HTR-8/SVneo (cell line): ENCODE data around the gene SHISAL1.

Source experiments
- DNase-seq: peaks from one replicate; pipeline ENCODE4 v3.0.0; 2011; ENCODE audit warnings: low spot score, mixed read lengths; ENCODE audit not compliant: insufficient read length
- FAIRE-seq: peaks from 2 replicates; lab custom pipeline; 2011; peaks lifted over from hg19 to GRCh38; lab: Jason Lieb, UNC

SHISAL1 gene

DNA sequence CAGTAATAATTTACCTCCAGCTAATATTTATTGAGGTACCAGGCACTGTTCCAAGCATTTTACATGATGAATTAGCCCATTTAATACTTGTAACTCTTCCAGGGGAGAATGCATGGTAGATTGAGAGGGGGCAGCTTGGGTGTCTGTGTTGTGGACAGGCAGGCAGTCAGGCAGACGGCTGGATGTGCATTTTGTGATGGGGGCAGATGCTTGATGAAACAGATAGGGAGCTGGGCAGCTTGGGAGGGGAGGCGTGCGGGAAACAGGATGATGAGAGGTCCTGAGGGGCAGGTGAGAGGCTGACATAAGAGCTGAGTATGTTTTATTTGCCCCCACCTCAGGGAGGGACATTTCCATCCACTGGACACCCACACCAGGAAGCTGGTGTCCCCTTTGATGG is 33.1 kb upstream of the SHISAL1 start:
- FAIRE-seq (no peak), DNase-seq (no peak)

DNA sequence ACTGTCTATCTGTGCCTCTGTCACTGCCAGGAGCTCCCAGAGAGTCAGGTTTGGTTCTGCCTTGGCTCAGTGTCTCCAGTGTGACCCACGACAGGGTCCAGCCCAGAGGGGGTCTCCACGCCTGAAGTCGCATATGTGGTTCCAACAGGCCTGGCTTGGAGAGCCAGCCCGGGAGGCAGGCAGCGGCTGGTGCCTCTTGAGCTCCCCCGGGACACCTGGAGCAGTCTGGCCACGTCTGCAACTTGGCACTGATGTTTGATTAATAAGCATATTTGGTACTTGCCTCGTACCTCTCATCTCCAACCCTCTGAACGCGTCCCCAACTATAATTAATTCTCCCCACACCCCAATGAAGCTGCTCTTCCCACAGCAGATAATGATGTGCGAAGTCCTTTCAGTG is 31.7 kb upstream of the SHISAL1 start:
- DNase-seq, result no peak
- FAIRE-seq, result no peak

DNA sequence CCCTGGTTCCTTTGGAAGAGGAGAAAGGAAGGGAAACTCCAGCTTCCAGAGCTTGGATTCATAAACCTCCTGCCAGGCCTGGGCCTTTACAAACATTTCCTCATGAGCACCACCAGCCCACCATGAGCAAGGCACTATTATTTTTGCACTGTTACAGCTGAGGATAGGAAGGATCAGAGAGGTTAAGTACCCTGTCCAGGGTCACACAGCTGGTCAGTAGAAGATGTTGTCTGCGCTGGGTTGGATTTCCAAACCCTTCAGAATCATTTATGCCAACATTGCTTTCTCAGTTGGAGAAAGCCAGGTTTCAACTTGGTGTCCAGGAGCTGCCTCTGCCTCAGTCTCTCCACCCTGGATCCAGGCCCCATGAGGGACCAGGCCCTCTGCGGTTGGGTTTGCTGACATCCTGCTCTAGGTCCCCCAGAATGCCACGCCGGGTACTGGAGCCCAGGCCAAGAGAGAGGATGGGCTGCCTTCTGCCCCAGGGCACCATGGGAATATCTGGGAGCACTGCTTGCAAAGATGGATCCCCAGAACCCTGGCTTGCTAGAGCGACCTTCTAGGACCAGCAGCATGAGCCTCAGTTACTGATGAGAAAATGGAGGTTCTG is 29.7 kb upstream of the SHISAL1 start:
- no peak for FAIRE-seq
- no peak for DNase-seq

DNA sequence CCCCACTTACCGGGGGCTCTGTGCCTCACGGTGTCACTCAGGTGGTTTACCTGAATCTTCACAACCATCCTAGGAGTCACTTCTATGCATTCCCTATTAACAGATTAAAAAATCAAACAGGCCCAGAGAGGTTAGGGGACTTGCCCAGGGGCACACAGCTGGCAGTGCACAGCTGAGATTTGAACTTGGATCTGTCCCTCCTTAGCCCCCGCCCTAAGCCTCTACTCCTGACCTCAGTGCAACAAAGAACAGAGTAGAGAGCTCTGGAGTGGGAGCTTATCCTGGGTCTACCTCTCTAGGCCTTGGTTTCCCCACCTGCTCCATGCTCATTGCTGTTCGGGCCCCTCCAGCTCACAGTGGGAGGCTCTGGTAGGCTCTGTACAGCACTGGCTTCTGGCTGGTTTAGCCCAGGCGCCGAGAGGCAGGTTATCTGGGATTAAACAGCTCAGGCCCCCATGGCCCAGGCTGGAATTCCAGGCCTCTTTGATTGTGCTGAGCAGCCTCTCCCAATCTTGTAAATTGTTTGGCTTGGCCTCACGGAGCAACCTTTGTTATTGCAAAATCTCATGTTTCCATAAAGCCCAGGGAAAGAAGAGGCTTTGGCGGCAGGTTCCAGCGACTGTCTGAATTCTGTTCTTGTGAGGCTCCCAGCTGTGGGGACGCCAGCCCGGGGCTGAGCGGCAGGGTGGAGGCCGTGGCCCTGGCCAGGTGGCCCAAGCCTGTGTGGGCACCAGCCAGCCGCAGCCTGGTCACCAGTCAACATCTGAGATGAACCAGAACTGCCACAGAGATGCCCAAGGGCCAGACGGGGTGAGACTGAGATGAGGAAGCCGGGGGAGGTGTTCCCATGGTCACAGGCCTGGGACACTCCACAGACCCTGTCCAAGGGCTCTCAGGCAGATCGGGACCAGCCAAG is 28.9 kb upstream of the SHISAL1 start:
- DNase-seq (no peak), FAIRE-seq (no peak)

DNA sequence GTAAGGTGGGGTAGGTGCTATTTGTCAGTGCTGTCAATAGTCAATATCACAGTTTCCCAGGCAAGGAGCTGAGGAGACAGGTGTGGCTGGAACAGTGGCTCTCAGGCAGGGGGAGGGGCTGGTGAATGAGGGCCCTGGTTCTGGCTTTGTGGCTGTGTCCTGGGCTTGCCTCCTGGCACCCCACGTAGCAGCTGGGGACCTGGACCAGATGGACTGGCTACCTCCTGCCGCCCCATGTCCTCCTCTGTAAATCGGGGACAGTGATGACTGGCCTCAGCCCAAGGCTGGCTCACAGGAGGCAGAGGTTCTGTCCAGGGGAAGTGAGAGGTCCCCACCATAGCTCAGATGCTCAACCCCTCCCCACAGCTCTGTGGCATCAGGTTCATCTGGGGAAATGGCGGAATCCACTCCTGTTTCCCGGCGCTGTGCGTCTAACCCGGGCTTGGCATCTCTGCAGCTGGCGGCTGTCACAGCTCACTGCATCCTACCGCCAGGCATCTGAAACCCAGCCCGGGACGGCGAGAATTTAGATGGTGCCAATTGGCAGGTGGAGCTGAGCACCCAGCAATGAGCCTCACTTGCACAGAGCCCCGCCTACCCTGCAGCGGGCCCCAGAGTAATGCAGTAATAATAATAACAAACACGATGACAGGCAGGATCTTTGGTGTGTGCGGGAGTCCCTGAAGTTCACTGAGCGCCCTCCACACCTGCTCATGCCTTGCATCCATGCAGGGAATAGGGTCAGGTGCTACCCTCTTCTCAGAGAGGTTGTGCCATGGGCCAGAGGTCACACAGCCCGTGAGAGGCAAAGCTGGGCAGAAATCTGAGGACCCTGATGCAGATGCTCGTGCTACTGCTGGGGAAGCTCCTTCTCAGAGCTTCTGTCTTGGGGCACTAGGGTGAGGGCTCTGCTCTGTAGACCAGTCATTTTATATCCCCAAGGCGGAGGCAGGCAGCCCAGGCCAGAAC is 27.8 kb upstream of the SHISAL1 start:
- DNase-seq, result no peak

DNA sequence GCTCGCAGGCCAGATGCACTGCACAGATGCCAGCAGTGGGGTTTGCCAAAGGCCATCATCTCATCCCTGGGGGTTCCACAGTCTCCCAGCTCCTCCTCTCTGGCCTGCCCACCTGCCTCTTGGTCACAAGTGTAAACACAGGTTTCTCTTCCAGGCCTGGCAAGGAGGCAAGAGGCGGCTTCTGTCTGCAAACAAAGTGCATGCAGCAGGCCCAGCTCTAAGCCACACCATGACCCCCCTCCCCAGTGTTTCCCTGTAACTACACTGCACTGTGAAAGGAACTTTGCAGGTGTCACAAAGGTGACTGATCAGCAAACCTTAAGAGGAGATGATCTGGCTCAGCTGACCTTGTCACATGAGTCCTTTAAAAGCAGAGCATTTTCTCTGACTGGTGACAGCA is 26.2 kb upstream of the SHISAL1 start:
- DNase-seq (no peak), FAIRE-seq (no peak)

More for the DNA sequence above, 27.8 kb upstream of the SHISAL1 start:
- FAIRE-seq, result no peak

DNA sequence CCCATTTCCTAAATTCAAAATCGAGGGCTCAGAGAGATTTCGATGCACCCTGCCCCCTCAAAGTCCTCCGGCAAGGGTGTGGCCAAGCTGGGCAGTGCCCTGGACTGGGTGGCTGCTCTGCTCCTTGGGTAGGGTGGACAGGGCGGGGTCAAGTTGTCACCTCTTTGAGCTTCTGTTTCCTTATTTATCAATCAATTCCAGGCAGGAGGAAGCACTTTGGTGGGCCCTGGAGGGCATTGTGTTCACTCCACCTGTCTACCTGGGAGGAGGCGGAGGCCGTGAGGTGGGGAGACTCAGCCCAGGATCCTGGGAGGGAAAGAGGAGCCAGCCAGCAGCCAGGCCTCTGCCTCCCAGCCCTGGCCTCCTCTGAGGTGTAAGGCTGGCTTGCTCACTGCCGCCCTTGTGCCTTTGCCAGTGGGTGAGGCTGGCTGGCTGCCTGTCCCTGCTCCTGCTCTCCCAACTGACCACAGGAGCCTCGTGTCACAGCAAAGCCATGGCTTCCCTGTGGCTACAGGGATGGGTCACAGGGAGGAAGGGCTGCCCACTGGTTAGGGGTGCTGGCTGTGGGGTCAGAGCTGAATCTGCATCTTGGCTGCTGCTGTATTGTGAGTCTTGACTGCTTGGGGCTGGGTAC is 25.5 kb upstream of the SHISAL1 start:
- DNase-seq, result no peak
- FAIRE-seq, result no peak

DNA sequence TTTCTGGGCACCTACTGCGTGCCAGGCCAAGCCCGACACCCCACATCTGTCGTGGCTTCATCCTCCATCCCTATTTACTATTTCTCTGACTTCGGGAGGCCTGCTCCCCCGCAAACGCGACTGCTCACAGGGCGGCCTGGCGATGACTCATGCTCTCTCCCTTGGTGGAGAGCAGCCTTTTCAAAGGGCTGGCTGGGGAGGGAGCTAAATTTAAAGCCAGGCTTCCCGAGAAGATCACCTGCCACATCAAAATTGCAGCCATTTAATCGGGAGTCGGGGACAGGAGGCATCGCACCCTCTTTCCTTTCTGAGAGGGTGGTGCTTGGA is 24.9 kb upstream of the SHISAL1 start:
- FAIRE-seq (peak; percentile 23), DNase-seq (peak; percentile 72)

DNA sequence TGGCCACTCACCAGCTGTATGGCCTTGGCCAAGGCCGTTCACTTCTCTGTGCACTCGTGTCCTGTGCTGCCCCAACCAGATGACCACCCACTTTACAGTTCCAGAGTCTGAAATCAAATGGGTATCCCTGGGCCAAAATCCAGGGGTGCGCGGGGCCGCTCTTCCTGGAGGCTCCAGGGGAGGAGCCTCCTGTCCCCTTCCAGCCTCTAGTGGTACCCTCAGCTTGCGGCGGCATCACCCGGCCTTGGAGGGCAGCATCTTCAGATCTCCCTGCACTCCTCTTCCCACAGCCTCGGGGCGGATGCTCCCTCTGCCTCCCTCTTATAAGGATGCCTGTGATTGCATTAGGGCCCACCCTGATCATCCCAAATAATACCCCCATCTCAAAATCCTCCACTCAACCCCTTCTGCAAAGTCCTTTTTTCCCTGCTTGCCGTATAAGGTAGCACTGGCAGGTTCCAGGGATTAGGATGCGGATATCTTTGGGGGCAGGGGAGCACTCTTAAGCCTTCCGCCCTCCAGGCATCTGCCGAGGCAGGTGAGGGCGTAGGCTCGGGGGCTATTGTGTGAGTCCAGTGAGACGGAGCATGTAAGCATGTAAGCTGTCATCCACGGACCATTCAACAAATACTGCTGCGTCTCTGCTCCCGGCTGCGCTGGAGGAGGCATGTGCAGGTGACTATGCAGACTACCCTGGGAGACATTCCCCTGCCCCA is 24.4 kb upstream of the SHISAL1 start:
- no peak for DNase-seq

DNA sequence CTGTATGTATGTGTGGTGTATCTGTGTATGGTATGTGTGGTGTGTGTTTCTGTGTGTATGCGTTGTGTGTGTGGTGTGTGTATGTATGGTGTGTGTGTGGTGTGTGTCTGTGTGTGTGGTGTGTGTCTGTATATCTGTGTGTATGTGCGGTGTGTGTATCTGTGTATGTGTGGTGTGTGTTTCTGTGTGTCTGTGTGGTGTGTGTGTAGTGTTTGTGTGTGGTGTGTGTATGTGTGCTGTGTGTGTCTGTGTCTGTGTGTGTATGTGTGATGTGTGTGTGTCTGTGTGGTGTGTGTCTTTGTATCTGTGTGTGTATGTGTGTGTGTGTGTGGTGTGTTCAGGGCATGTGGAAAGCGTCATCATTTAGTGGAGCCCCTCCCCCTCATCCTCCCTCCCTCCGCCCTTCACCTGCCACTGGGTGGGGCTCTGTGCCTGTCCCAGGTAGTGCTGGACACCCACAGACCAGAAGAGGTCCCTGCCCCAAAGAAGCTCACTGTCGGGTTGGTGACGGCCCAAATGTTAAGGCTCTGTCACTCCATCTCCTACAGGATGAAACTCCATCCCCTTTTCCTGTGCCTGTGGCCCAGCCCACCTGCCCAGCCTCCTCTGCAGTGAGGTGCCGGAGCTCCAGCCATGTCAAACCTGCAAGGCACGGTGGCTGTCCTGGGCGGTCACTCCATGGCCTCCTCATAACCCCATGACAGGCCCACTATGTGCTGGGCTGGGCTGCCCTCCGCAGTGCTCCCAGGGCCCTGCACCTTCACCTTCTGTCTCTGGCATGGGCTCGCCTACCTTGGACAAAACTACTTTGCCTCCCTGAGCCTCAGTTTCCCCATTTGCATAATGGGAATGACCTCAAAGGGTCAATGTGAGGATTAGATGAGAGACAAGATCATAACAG is 23.4 kb upstream of the SHISAL1 start:
- DNase-seq, result no peak
- FAIRE-seq, result peak; percentile 98

More for the DNA sequence above, 24.4 kb upstream of the SHISAL1 start:
- FAIRE-seq, result no peak

DNA sequence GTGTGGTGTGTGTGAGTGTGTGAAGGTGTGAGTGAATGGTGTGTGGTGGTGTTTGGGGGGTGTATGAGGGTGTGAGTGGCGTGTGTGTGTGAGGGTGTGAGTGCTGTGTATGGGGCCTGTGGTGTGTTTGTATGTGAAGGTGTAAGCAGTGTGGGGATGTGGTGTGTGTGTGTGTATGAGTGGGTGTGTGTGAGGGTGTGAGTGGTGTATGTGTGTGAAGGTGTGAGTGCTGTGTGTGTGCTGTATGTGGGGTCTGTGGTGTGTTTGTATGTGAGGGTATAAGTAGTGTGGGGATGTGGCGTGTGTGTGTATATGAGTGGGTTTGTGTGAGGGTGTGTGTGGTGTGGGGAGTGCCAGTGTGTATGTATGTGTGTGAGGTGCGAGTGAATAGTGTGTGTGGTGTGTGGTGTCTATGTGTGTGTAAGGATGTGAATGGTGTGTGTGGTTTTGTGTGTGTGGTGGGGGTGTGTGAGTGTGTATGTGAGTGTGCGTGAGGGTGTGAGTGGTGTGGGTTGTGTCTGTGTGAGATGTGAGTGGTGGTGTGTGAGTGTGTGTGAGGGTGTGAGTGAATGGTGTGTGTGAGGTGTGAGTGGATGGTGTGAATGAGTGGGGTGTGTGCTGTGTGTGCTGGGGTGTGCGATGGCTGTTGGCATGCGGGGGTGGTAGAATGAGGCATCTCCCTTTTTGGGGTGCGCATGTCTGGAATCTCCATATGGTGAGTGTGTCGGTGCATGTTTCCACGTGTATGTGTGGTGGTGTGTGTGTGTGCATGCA is 22.5 kb upstream of the SHISAL1 start:
- DNase-seq (no peak), FAIRE-seq (no peak)

DNA sequence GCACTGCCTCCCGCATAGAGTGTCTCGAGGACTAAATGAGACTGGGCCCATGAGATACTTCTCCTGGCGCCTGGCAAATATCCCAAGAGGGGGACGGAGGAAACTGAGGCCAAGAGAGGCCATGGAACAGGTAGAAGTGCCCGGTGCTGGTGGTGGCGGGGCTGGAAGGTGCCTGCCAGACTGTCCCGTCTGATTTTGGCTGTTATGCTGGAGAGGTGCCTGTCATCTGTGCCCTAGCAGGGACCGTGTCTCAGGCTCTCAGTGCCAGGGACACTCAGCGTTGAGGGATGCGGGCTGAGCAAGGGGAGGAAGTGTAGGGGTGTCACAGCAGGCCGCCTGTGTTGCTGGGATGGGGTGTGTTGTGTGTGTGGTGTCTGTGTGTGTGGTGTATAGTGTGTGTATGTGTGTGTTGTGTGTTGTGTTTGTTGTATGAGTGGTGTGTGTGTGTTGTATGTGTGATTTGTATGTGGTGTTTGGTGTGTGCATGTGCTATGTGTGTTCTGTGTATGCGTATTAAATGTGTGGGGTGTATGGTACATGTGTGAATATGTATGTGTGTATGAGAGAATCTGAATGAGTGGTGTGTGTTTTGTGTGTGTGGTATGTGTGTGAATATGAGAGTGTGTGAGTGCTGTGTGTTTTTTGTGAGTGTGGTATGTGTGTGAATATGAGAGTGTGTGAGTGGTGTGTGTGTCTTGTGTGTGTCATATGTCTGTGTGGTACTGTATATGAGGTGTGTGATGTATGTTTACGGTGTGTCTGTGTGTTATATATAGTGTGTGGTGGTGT is 21.3 kb upstream of the SHISAL1 start:
- no peak for DNase-seq
- no peak for FAIRE-seq

DNA sequence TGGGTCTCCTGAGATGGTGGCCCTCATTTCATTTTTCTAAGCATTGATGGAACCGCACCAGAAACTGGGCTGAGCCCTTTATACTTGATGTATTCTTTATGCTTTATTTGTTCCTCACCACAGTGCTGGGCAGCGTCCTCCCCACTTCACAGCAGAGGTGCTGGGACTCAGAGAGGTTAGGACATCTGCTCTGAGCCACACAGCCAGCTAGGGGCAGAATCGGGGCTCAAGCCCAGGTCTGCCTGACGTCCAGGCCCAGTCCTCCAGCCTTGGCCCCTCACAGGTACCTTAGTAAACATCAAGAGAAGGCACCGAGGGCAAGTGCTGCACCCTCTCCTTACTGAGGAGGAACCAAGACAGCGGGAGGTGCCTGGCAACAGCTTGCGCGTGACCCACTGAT is 20.2 kb upstream of the SHISAL1 start:
- no peak for FAIRE-seq

DNA sequence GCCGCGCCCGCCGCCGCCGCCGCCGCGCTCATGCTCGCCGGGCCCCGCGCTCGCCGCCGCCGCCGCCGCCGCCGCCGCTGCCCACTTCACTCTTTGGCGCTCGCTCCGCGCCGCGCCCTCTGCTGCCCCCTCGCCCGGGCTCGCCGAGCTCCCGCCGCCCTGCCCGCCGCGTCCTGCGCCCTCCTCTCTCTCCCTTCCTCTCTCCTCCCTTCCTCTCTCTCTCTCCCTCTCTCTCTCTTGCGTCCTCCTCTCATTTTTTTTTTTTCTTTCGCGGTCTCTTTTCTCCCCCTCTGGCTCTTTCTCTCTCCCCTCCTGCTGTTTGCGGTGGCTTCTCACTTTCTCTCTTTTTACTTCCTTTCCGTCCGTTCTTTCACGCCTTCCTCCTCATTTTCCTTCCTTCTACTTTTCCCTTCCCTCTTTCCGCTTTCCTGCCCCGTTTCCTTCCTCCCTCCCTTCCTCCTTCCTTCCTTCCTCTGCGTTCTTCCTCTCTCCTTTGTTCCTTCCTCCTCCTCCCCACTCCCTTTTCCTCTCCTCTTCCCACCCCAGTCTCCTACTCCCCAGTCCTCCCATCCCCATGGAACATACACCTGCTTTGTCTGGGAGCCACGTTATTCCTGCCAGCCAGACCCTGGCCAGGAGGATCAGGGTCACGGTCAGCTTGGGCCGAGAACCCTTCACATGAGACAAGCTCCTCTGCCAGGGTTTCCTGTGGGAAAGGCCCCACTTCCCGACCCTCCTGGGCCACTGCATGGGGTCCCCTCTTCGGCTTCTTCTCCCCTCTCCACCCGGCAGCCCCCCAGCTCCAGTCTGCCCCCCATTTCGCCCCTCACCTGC is 19.3 kb upstream of the SHISAL1 start:
- DNase-seq, result no peak

More for the DNA sequence above, 20.2 kb upstream of the SHISAL1 start:
- DNase-seq, result no peak

DNA sequence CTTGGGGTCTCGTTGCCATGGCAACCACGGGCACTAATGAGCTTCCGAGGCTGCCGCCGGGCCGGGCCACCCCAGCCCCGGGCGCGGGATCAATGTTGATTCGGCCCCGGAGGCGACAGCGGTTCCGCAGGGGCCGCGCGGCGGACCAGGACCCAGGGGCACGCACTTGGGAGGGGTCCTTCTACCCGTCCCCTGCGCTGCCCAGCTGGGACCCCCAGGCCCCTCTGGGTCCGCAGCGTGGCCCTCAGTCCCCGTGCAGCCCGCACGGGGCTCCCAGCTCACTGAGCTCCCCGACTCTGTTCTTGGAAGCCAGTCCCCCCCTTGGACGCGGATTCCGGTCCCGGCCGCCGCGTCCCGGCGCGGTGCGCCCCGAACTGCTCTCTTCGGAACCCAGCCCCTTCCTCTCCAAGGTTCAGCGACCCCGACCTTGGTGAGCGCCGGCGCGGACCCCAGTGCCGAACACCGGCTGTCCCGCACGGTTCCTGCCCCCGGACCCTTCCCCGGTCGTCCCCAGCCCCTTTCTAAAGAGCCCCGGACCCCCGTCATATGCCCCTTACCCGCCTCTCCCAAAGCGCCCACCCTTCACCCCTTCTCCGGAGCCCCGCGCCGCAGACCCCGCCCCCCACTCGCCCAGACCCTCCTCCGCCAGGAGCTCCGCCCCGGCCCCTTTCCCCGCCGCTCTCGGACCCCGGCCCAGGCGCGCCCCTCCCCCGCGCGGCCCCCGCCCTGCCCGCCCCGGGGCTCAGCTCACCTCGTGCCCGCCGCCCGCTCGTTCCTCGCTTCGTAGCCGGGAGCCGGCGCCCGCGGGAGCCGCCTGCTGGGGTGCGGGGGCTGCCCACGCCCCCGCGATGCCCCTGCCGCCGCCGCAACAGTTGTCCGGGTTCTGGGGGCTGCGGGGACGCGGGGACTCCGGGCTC is 18.3 kb upstream of the SHISAL1 start:
- no peak for DNase-seq
- FAIRE-seq, result no peak

More for the DNA sequence above, 19.3 kb upstream of the SHISAL1 start:
- FAIRE-seq, result no peak
